ENCODE measurements around the gene OGFR.

The OGFR gene

GRCh38 chr20:62804627-62805154 is at the start of gene OGFR:
Gene OGFR, plus strand, starts transcription at chr20:62804835. Its CDS starts 25 bp downstream, at chr20:62804860.
- peak; percentile 27 for DNase-seq

GRCh38 chr20:62754991-62755356 is 49.7 kb upstream of the OGFR start:
- no peak for DNase-seq

GRCh38 chr20:62755817-62756724 is 48.6 kb upstream of the OGFR start:
- no peak for DNase-seq

GRCh38 chr20:62758226-62758912 is 46.3 kb upstream of the OGFR start:
- DNase-seq, result no peak

- DNase-seq, result no peak
These were observed 44.6 kb upstream of the OGFR start for GRCh38 chr20:62759981-62760431.

- DNase-seq, result no peak
These were observed 44.2 kb upstream of the OGFR start for GRCh38 chr20:62760471-62760855.

GRCh38 chr20:62760856-62761758 is 43.5 kb upstream of the OGFR start:
- no peak for DNase-seq

- no peak for DNase-seq
These were observed 42.9 kb upstream of the OGFR start for GRCh38 chr20:62761759-62762131.

GRCh38 chr20:62762376-62762775 is 42.3 kb upstream of the OGFR start:
- no peak for DNase-seq

- no peak for DNase-seq
These were observed 41.8 kb upstream of the OGFR start for GRCh38 chr20:62762801-62763368.

- DNase-seq, result no peak
These were observed 41.2 kb upstream of the OGFR start for GRCh38 chr20:62763404-62763803.

GRCh38 chr20:62764156-62764935 is 40.3 kb upstream of the OGFR start:
- DNase-seq, result no peak

GRCh38 chr20:62765021-62765420 is 39.6 kb upstream of the OGFR start:
- no peak for DNase-seq

GRCh38 chr20:62765432-62766070 is 39.1 kb upstream of the OGFR start:
- no peak for DNase-seq

GRCh38 chr20:62766071-62766450 is 38.6 kb upstream of the OGFR start:
- no peak for DNase-seq

GRCh38 chr20:62766716-62767115 is 37.9 kb upstream of the OGFR start:
- DNase-seq, result no peak

GRCh38 chr20:62768234-62768546 is 36.4 kb upstream of the OGFR start:
- no peak for DNase-seq

- DNase-seq, result peak; percentile 48
These were observed 35.9 kb upstream of the OGFR start for GRCh38 chr20:62768551-62769287.

- no peak for DNase-seq
These were observed 35.1 kb upstream of the OGFR start for GRCh38 chr20:62769346-62770071.

Data from NCI-H1092 treated with DMSO at 0.1 percent for 48 hours (cell line).